HG03460 (cell line): ENCODE results near the gene SH3TC1.

Experiments
- ATAC-seq: cut with Tn5 transposase; IDR thresholded peaks from one replicate; pipeline ENCODE4 v1.9.1; 2021; ENCODE audit not compliant: unreplicated experiment

Gene SH3TC1

GRCh38 chr4:8198206-8198905, 734 bp upstream of the SH3TC1 start:
- peak; percentile 0 for ATAC-seq

- ATAC-seq, result no peak
These were observed 658 bp downstream of the SH3TC1 start for GRCh38 chr4:8199594-8200301.

- ATAC-seq, result no peak
These were observed 1.3 kb downstream of the SH3TC1 start for GRCh38 chr4:8200302-8200975.

- ATAC-seq, result peak; percentile 39
These were observed 2.3 kb downstream of the SH3TC1 start for GRCh38 chr4:8201321-8201781.

GRCh38 chr4:8202108-8203051, 3.3 kb downstream of the SH3TC1 start:
- ATAC-seq, result no peak

- ATAC-seq, result no peak
These were observed 3.9 kb downstream of the SH3TC1 start for GRCh38 chr4:8203052-8203401.

- no peak for ATAC-seq
These were observed 4.7 kb downstream of the SH3TC1 start for GRCh38 chr4:8203817-8204216.

GRCh38 chr4:8204576-8205227, 5.6 kb downstream of the SH3TC1 start:
- ATAC-seq, result no peak

GRCh38 chr4:8205241-8205707, 6.2 kb downstream of the SH3TC1 start:
- ATAC-seq, result no peak

GRCh38 chr4:8205749-8206611, 6.9 kb downstream of the SH3TC1 start:
- no peak for ATAC-seq

- ATAC-seq, result no peak
These were observed 8.2 kb downstream of the SH3TC1 start for GRCh38 chr4:8207314-8207713.

- no peak for ATAC-seq
These were observed 9.5 kb downstream of the SH3TC1 start for GRCh38 chr4:8208565-8208964.

- ATAC-seq, result no peak
These were observed 10.2 kb downstream of the SH3TC1 start for GRCh38 chr4:8209181-8209874.

- ATAC-seq, result no peak
These were observed 10.9 kb downstream of the SH3TC1 start for GRCh38 chr4:8210010-8210409.

- no peak for ATAC-seq
These were observed 11.5 kb downstream of the SH3TC1 start for GRCh38 chr4:8210616-8211015.

GRCh38 chr4:8211251-8211650, 12.2 kb downstream of the SH3TC1 start:
- no peak for ATAC-seq

- no peak for ATAC-seq
These were observed 12.9 kb downstream of the SH3TC1 start for GRCh38 chr4:8211737-8212581.

- ATAC-seq, result no peak
These were observed 13.5 kb downstream of the SH3TC1 start for GRCh38 chr4:8212622-8213021.
